GM21528 (cell line): ENCODE measurements around the gene MCU.
"Not testable (repeated sequence)": the region's sequence is repeated elsewhere in the genome, so short reads cannot be mapped to it uniquely, and the experiment has no call there.

ENCODE experiments used
- ATAC-seq: cut with Tn5 transposase; IDR thresholded peaks from one replicate; pipeline ENCODE4 v1.9.1; 2021; ENCODE audit warnings: mild to moderate bottlenecking, moderate library complexity; ENCODE audit not compliant: unreplicated experiment, low FRiP score

Gene MCU

DNA sequence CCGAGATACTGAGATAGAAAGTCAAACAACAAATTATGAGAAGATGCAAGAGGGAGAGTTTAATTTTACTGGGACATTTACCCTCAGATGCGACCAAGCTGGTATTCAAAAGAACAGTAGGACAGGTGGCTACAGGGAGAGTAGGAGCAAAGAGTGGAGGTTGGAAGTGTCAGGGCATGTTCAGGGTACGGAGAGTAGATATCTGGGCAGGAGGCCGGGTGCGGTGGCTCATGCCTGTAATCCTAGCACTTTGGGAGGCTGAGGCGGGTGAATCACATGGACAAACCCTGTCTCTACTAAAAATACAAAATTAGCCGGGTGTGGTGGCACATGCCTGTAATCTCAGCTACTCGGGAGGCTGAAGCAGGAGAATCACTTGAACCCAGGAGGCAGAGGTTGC, 5.5 kb upstream of the MCU start:
- ATAC-seq, result not testable (repeated sequence)

DNA sequence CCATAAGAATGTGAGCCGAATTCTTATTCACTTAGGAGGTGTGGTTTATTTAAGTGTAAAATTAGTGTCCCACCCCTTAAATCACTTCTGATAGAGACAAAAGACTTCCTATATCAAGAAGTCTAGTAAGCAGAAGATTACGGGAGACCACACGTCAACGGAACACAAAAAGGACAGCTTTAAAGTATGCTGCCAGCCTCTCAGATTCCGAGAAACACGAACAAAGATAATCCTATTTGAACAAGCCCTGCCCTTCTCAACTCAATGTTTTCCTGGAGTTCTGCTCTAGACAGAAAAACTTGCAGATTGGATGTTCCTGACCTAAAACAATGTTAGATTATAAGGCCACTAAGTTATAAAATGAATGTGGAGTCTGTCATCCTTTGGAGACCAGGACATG, 4.9 kb upstream of the MCU start:
- no peak for ATAC-seq

DNA sequence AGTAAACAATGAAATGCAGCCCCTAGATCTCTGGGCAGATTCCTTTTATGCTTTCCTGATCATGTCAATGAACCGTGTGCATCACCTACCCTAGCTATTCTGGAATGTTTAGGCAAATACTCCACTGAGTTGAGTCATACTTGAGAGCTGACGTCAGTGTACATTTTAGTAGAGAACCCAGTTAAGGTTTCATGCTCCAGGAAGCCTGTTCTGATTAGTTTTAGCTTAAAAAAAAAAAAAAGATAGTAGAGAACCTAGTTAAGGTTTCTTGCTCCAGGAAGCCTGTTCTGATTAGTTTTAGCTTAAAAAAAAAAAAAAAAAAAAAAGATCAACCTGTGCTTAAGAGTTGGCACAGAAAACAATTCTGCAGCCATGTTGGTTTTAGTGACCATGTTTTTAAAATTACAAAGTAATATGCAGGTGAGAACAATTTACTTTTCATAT, 3.7 kb upstream of the MCU start:
- ATAC-seq, result no peak

DNA sequence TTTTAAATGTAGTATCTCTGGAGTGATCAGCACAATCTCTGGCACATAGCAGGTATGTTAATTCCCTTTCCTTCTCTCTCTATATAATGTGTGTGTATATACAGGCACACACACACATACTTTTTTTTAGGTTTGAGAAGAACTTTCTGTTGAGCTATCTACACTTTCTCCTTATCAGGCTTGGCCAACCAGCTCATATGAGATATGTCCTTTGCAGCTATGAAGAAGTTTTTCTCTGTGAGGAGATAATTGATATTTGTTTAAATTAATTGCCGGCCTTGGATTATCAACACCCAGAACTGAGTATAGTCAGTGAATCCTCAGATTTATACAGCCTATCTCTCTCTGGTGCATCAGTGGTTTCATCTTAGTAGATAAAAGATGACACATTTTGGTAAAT, 2.3 kb upstream of the MCU start:
- no peak for ATAC-seq

DNA sequence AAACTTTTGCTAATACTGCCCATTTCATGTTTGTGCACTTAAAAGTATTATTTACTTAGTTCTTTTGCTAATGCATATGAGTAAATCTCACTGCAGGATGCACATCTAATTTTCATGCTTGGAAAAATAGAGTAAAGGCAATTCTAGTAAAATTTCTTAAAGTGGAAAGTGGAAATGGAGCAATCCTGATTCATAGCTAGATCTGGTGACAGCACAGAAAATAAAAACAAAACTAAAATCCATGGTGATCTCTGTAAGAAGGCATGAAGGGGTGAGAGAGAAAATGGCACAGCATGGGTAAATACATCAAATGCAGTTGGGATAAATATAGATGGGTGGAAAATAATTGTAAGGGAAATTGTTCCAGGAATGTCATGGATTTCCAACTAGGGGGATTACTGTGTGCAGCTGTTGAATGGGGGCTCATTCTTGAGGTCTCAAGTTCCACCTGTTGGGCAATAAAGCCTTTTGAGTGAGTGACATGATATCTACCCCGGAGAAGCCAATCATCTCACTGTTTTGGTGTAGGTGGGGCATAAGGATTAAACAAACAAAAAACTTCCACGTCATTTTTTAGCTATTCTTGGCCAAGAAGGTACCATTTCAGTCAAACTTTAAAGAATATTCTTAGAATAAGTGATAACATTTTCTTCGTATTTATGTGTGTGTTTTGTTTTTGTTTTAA, 1.7 kb upstream of the MCU start:
- no peak for ATAC-seq

DNA sequence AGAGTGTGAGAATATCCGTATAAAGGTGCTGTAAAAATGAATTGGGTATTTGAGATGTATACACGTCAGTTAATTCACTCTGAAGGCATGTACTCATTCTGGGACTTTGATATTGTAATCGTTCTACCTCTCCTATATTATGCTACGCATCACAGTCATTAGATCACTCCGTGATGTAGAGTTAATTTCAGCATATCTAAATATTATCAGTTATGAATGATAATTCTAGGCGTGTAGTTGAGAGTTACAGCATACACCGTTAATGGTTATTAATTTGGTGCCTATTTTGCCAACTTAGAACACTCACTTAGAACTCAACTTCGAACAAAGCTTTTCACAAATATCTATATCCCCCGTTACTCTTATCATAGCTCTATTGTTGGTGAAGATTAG, 477 bp upstream of the MCU start:
- no peak for ATAC-seq

DNA sequence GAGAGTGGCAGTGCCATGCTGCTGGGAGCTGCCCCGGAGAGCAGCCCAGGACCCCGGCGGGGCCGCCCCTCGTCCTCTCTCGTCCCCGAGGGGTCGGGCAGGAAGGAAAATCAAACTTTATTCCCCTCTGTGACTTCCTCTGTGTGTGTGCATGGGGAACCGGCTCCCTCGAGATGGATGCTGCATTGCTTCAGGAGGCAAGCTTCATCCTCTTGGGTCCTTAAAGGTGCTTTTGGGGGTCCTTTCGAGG, 726 bp downstream of the MCU start:
- peak; percentile 16 for ATAC-seq

DNA sequence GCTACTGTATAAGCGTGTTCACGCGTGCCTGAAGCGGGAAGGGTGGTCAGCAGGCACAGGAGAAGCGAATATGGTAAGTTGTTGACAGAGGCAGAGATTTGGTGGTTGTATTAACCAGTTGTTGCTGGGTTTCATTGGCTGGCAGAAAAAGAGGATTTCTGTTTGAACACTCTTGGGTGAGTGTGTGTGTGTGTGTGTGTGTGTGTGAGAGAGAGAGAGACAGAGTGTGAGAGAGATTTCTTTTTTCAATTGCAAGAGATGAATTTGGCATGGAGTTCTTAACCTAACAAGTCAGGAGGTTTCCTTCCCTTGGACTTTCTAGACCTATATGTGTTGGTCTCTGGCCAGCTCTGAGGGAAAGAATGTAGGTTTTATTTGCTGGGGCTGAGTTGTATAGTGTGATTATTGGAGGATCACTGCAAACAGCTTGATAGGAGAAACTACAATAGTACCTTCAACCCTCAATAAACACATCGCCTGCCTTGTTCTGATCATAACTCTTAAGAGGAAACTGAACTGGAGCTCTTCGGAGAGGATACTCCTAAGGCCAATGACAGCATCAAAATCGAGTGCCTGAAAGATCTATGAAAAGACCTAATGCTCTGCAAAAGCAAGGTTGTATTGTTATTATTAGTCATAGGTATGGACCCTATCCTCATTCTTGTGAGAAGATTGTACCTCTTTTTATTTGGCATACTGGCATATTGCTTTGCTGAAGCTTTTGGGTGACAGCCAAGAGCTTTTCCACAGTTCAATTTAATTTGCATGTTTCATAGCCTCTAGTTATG, 1.2 kb downstream of the MCU start:
- ATAC-seq, result no peak

DNA sequence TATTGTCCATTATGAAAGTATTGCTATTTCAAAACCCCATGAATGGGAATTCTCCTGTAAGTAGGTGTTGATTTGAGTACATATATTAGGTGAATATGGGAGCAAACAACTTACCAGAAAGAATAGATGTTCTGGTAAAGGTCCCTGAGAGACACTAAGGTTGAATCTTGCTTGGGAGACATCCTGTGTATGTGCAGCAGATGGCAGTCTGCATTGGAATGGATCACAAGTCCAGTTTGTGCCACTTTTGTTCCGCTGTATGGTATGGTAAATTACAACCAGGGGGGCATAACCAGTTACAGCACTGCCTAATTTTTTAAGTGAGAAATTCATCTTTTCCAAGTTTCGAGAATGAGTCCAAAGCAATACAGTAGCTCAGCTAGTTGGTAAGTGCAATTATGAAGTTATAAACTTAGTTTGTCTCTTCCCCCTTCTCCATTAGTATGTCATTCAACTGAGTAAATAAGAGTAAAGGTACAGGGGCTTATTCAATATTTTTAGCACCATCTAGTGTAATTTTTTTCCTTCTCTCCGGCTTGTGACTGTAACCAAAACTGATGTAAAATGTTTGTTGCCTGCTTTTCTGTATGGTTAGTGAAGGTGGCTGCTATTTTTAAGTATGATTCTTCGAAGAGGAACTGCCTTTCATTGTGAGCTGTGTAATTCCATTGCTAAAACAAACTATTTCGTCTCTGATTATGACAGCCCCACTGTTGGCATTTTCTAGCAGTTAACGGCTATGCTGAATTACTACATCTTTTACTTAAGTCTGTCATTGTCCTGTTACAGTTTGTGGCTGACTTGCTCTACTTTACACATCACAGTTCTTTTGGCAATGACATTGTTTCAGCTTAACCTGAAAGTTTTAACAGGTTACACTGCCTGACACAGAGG, 2.8 kb downstream of the MCU start:
- ATAC-seq, result no peak

DNA sequence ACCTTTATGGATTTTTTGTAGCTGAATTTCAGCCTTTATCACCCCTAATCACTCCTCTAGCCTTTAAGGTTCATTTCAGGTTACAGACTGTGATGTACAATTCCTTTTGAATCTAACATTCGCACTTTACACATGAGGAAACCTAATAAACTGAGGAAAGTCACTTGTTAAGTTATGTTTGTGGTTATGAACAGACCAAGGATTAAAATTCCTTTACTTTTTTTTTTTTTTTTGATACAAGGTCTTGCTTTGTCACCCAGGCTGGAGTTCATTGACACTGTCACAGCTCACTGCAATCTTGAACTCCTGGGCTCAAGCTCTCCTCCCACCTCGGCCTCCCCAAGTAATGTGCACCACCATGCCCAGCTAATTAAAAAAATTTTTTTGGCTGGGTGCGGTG, 3.6 kb downstream of the MCU start:
- no peak for ATAC-seq

DNA sequence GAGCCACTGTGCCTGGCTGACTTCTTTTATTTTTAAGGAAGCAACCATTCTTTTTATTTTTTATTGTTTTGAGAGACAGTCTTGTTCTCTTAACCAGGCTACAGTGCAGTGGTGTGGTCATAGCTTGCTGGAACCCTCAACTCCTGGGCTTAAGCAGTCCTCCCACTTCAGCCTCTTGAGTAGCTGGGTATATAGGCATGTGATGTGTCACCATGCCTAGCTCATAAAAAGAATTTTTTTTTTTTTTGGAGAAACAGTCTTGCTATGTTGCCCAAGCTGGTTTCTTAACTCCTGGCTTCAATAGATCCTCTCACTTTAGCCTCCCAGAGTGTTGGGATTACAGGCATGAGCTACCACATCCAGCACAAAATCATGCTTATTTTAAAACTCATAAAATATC, 5.8 kb downstream of the MCU start:
- ATAC-seq, result no peak

DNA sequence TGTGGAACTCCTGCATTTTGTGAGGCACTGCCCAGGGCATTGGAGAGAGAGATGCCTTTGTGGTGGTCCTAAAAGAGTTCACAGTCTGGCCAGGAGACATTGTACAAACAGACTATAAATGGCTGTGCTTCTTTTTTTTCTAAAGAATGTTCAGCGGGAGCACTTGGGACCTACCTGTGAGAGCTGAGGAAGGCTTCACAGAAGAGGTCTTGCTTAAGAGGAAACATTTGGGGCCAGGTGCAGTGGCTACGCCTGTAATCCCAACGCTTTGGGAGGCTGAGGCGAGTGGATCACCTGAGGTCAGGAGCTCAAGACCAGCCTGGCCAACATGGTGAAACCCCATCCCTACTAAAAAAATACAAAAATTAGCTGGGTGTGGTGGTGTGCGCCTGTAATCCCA, 10.5 kb downstream of the MCU start:
- ATAC-seq, result not testable (repeated sequence)

DNA sequence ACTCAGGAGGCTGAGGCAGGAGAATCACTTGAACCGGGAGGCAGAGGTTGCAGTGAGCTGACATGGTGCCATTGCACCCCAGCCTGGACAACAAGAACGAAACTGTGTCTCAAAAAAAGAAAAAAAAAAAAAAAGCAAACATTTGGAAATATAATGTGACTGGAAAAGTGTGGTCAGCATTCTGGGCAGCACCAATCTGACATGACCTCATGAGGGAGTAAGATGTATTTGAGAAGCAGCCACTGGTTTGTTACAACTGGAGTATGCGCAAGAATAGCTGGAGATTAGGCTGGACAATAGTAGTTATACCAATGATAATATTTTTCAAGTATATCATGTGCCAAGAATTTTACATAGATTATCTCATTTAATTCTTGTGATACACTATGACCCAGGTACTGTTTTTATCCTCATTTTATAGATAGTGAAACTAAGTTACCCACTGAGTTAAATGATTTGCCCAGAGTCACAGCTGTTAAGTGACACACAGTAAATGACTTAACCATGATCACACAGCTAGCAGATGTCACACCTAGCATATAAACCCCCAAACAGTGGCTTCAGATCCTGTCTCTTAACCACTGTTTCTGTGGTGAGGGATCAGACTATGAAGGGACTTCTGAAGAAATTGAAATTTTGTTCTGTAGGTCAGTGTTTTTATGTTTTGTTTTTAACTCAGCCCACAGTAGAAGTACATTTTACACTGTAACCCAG, 11.1 kb downstream of the MCU start:
- peak; percentile 66 for ATAC-seq

DNA sequence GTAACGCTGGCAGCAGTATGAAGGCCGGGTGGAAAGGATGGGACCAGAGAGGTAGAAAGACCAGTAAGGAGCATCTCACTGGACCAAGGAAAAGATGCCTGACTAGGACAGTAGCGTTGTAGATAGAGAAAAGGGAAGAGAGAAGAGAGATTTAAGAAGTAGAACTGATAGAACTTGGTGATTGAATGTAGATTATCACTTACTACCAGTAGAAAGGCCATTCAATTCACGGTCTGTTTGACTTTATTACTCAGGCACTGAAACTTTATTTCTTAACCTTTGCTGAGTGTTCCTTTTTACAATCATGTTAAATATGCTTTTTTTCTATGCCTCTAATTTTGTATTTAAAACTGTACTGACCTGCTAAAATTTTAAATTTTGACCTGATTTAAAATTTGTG, 12.2 kb downstream of the MCU start:
- no peak for ATAC-seq

DNA sequence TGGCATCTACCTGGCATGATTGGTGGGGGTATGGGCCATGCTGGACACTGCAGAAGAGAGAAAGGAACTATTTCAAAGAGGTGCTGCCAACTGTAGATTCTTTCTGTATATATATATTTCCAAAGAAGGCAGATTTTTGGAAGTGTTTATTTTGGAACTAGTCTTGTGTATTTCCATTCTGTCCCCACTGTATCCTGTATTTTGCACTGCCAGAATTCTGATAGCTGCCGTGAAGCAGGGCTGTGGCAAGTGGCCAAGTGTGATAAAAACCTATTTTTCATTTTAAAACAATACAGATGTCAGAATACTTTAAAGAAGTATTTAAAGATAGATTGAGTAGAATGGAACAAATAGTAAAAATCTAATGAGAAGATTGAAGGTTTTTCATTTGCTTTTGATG, 17.1 kb downstream of the MCU start:
- no peak for ATAC-seq

DNA sequence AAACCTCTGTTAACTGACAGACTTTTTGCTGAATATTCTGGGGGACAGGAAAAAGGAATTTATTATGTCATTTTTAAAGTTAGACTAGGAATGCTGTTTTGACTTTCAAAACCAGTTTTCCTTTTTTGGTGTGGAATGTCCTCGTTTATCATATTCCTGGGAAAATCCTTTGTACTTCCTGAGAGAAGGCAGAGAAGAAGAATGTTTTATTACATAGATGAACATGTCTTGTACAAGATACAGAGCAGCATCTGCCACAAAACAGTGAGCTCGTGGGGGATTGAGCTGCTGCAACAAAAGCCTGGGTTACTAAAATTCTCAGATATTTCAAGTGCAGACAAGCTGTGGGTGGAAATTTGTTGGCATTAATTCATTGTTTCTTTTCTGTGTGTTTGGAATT, 20.2 kb downstream of the MCU start:
- no peak for ATAC-seq

DNA sequence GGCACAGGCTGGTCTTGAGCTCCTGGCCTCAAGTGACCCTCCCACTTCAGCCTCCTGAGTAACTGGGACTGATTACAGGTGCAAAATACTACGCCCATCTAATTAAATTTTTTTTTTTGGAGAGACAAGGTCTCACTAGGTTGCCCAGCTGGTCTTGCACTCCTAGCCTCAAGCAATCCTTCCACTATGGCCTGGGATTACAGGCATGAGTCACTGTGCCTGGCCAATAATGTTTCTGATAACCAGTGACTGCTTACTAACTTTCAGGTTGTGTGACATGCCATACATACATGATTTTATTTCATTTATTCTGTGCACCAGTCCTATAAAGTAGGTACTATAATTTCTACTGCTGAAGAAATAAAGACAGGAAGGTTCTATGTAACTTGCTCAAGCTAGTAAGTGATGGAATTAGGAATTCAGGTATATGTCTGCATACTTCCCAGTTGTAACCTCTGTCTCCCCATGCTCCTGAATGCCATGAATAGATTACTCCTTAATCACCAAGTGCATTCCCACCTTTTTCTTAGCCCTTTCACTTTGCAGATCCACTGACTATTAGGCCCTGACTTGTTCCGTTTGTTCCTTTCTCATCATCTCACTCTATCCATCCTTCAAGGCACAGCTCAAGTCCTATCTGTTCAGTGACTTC, 28.1 kb downstream of the MCU start:
- no peak for ATAC-seq

DNA sequence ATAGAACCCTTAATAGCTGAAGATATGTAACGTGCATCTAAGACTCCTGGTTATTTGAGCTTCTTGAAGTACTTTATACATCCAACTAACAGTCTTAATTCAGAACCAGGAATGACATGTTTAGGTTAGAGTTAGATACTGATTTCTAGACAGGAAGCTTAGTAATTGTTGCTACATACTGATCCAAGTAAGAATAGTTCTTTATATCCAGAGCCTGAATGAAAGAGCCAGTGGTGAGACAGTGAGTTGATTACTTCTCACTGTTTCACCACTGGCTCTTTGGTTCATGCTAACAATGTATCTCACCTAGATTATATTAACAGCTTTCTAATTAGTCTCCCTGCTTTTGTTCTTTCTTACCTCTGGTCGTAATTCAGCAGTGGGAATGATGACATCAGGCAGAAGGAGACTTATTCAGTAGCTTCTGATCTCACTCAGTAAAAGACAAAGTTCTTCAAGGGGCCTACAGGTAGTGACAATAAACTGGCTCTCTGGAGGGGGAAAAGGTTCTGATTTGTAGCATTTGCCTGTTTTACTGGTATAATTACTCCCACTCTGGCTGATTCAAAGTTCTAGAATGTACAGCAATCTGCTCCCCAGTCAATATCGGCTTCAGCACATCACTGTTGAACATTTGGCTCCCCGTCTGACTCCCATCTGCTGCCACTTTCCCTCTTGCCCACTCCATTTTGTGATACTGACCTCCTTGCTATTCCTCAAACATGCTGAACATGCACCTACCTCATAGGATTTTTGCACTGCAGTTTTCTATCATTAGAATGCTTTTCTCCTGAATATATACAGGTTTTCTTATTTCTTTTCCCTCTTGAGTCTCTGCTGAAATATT, 29.1 kb downstream of the MCU start:
- no peak for ATAC-seq

DNA sequence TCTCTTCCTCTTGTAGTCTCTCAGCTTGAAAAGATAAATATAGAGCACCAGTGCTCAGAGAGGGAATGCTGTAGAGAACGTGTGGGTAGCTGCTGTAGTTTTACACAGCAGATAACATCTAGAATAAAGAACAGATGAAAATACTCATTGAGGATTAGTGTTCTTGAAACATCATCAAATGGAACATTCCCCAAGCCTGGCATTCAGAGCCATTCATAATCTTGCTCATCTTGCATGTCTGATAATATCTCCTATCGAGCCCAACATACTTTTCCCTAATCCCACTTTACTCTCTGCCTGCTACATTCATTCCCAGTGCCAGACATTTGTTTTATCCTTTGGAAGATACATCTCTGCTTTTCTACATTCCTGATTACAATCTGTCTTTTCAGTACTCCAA, 35.2 kb downstream of the MCU start:
- ATAC-seq, result no peak

DNA sequence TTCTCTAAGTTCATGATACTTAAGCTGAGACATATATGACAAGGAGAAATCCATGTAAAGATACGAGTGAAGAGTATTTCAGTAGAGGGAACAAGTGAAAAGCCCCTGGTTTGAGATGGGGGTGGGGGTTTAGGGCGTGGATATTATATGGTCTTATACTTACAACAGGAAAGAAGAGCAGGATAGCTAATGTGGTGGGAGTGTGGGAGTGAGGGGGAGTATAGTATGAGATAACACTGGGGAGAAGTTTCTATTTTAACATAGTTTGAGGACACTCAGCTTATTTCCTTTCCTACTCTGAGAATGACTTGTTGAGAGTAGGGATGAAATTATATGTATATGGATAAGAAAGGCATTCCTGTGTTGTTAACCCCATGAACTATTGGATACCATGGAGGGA, 36.5 kb downstream of the MCU start:
- ATAC-seq, result no peak
